Measurements from ENCODE around the gene SDHB.

SDHB gene

DNA sequence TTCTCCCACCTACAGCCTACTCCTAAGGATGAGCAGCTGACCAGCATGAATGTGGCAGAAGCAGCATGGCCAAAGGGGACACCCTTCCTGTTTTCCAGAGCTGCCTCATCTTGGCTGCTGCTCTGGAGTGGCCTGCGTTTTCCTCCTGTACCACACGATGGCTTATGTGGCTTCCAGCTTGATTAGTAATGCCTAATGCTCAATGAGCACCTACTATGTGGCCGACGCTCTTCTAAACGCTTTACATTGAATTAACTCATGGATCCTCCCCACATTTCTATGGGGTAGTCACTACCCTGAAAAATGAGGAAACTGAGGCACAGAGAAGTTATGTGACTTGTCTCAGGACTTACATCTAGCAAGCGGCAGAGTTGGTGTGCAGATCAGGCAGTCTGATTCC is 18.0 kb upstream of the SDHB start:
- no peak for DNase-seq

DNA sequence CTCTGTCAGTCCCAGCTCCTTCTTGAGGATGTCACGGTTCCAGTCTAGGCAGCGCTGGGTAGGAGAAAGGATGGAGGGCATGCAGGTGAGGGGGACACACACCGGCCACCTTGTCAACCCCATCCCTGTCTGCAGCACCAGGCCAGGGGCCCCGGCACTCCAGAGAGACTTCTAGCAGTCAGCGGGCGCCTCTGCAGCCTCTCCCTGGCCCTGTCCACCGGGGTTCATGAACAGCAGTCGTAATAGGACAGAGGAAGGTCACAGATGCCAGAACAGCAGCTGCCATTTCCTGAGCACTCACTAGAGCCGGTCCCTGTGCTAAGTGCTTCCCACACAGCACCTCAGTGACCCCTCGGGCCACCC is 16.3 kb upstream of the SDHB start:
- DNase-seq, result no peak

DNA sequence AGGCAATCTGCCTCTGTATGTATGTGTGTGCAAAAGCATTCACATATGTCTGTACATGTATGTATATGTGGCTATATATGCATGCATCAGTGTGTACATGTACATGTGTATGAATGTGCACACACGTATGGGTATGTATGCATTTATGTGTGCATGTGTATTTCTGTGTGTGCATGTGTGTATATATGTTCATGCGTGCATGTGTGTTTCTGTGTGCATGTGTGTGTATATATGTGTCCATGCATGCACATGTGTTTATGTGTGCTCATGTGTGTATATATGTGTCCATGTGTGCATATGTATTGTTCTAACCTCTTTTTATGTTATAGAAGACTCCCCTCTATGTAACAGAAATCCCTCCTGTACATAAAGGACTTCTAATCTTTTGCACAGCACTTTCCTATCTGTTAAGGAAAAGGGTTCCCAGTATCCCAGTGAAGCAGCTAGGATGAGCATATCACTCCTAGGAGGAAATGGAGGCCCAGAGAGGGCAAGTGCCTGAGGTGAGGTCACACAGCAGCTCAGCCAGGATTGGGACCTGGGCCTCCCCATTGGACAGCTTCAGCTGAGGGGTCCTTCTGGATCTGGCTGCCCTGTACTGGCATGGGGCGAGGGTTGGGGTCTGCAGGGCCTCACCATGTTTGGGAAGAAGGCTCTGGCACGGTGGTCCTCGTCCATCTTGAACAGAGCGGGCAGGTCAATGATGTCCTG is 15.8 kb upstream of the SDHB start:
- no peak for DNase-seq

DNA sequence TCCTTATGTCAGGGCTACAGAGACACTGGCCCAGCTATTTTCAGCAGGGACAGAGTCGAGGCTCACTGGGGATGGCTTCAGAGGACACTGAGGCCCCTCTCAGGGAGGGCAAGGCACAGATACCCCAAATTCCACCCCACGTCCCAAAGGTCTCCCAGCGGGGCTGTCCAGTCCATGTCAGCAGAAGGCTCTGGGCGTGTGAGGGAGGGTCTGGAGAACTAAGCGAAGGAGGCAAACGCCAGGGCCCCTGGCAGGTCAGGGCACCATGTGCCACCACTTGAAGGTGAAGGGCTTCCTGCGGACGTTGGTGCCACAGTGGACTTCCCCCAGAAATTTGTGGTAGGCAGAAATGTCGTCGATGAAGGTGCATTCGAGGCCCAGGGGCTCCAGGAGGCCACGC is 15.0 kb upstream of the SDHB start:
- DNase-seq, result no peak

DNA sequence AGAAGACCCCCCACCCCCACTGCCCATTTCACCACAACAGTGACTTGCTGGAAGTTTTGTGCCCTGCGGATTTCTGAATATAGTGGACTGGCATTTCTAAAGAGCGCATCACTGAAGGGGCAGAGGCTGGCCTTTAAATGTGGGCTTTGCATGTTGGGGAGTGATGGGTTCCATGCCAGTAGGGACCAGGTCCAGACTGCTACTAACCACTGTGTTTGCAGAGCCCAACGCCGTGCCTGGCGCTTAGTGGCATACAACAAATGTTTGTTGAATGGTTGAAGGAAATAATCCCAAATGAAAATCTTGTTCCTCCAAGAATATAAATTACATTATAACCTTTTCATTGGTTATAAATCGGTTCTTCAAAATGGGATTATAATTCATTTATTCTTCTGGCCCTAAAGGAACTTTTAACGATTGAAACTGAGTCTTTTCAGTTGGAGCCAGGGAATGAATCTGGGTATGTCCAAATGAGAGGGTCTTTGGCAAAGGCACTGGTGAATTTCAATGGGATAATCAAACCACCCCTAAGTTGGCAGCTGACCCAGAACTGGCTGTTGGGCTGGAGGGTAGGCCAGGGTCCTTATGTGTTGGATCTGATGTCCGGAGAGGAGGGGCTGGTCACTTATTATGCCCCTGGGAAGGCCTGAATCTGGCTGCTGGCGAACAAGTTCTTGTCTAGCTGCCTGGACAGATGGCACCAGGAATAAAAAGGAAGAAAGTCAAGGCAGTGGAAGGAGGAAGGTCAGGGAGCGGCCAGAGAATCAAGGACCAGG is 13.8 kb upstream of the SDHB start:
- DNase-seq, result no peak

DNA sequence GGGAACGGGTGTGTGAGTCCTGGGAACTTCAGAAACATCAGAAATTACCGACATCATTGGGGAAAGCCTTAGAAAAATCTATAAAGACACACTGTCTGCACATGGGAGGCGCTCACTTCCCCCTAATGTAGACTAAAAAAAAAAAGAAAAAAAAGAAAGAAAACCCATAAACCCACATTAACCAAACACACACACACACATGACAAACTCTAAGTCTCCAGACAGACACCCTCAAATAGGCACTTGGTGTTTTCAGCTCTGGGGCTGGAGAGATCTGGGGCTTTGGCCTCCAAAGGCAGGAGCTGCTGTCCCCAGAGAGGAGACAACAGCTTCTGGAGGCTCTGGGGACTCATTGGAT is 13.2 kb upstream of the SDHB start:
- DNase-seq, result no peak

DNA sequence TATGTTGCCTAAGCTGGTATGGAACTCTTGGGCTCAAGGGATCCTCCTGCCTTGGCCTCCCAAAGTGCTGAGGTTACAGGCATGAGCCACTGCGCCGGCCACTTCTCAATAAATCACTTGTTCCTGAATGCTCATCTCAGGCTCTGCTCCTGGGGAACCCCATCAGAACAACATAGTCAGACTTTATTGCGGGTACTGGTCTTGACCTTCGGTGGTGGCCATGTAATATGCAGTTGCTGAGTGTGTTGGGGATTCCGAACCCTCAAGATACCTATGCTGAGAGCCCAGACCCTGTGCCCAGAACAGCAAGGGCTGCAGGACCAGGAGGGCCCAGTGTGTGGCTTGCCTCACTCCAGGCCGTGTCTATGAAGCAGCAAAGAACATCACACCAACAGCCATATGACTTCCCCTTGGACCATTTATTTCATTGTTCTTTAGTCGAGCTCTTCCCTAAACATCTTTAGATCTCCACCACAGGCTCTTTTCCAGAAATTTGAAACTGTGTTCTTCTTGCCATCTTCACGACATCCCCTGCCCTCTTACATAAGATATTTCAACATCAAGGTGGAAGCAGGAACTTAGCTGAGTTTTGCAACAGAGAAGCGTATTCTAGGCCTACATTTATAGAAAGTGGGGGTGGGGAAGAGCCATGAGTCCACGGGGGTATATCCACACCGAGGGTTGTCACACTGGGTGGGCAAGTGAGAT is 12.7 kb upstream of the SDHB start:
- DNase-seq, result no peak

DNA sequence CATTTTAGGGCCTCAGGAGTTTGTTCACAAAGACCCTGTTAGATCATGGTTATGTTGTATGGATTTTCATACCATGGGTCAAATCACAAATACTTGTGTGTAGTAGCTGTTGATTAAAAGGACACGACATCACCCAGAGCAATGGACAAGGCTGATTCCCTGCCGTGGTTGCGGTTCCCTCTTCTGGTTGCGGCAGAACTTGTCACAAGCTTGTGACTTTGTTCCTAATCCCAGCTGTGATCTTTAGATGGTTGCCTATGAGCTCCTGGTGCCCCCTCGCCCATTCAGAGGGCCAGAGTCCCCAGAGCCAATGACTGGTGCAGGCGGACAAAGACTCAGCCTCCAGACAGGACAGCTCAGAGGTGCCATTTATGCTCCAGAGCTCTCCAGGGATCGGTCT is 11.8 kb upstream of the SDHB start:
- no peak for DNase-seq

DNA sequence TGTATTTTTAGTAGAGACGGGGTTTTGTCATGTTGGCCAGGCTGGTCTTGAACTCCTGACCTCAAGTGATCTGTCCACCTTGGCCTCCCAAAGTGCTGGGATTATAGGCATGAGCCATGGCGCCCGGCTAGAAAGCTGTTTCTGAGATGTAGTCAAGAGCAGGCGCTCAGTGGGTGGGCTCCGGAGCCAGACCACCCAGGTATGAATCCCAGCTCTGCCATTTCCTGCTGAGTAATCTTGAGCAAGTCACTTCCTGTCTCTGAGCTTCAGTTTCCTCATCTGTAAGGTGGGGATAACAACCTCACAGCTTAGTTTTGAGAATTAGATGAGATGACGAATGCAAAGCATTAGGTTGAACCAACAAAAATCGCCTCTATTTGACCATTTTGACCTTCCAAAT is 8.9 kb upstream of the SDHB start:
- peak; percentile 13 for DNase-seq

DNA sequence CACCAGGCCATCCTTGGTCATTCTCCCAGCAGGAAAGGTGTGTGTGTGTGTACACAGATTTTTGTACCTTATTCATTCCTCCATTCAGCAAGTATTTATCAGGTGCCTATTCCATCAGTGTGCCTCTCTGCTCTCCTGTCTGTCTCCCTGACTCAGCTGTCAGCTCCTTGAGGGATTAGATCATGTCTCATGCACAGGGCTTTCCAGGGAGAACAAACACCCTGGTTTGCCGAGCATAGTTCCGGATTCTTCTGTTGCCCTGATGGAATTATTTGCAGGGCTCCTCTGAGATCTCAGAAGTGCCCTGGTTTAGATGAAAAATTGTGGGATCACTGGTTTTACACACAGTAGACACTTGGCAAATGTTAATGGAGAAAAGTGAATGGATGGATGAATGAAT is 8.1 kb upstream of the SDHB start:
- no peak for DNase-seq

DNA sequence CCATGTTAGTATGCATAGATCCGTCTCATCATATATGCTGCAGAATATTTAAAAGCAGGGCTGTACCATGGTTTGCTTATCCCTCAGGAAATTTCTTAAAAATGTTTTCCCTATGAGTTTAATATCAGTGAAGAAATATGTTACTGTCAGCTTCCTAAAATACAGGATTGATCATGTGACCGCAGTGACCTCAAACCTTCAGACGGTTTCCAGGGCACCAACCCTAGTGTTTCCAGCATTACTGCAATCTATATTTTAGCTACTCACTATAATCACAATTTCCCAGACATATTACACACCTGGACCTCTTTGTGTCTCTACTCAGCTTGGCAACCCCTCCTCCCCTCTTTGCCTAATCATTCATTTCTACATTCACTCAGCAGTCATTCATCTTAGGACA is 7.7 kb upstream of the SDHB start:
- DNase-seq, result no peak

DNA sequence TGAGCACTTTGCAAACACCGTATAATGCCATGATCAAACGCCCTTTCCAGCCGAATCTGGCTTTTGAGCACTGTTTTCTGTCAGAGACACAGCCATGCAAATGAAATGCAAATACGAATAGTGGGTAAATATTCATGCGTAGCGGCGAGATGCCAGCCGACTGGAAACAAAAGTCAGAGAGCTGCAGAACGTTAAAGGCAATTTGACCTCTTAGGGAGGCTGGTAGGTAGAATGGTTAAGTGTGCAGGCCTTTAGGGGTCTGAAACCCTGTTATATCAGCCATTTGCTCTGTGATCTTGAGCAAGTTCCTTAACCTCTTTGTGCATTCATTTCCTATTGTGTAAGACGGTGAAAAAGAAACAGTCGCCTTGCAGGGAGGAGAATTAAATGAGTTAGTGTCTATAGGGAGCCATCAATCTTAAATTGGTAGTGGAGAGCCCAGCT is 6.5 kb upstream of the SDHB start:
- DNase-seq, result no peak

DNA sequence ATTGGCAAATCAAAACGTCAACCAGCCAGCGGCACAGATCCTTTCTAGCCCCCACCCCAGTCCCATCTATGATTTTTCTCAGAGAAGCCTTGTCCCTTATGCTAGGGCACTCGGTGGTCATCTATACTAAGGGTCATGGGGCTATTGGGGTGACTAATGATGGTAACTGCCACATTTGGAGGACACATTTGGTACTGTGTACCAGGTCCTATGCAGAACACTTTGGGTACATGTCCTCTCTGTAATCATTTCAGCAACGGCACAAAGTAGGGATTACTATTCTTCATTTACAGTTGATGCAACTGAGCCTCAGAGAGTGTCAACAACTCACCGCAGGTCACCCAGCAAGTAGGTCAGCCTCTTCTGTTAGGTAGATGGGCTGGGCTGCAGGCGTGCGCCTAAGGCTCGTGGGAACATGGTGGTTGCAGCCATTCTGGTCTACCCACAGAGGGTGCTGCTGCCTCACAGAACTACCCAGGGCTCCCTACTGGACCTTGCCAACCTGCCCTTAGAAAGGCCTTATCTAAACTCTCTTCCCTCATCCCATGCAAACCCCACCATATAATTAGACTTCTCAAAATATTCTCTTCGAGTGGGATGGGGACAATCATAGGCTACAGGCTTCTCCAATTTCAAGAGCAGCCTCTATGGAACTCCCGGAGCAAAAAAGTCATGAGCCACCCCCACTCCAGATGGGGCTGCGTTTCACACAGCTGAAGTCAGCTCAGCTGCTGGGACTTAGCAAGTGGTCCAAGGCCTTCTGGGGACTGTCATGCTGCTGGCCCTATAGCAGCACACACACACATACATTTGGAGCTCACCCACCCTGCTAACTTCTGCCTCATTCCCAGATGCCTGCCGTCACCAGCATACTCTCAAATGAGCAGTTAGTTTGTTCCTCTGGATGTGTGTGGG is 5.8 kb upstream of the SDHB start:
- DNase-seq, result peak; percentile 56

DNA sequence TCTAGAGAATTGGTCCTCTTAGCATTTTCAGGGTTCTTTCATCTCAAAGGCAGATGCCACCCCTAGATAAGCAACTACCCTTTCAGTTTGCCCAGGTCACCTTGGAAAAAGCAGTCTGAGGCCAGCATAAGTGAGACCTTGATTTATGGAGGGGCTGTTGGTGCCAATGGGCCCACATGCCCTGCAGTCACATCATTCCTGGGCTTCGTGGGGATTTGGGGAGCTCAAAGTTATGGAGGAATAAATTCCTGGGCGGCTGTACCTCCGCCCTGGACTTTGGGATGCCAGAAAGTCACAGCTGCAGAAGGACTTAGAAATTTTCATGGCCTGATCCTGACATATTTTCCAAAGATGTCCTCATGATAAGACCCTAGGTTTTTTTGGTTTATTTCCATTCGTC is 2.7 kb upstream of the SDHB start:
- no peak for DNase-seq

DNA sequence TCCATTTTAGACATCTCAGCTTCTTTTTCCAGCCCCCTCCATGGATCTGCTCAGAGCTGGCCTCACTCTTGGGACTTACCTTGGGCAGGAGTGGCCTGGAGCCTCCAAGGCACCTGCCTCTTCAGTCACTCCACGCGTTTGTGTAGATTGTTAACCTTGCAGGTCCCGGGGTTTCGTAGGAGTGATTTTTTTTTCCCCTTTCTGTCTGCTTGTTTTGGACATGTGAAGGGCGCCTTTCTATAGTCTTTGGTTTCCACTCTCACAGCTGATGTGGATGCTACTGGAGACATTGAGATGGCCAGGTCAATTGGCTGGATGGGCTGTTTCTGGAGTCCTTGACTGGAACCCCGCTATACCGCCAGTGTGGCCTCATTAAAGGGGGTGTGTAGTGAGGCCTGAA is 2.0 kb upstream of the SDHB start:
- DNase-seq, result no peak

DNA sequence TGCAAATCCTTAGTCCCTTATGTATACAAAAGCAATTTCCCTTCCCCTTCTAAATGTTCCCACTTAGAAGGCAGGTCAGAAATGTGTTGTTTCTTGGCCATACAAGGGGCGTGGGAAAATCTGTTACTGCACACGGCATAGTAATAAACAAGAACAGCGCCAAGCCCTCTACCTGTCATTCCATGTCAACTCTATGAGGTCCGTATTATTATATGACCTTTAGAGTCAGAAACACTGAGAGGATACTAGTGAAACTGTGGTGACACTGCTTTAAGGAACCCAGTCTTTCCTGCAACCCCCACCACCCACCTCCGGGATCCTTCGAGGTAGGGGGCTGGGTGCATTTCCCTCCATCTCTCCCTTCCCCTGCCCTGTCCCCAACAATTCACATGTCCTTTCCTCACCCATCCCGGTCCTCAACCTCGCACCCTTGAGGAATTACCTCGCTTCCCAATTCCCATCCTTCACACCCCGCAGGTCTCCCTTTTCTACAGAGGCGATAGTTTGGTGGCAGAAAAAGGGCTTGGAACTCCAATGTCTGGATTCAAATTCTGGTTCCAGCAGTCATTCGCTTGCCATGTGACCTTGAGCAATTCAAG is 647 bp downstream of the SDHB start:
- peak; percentile 9 for DNase-seq

DNA sequence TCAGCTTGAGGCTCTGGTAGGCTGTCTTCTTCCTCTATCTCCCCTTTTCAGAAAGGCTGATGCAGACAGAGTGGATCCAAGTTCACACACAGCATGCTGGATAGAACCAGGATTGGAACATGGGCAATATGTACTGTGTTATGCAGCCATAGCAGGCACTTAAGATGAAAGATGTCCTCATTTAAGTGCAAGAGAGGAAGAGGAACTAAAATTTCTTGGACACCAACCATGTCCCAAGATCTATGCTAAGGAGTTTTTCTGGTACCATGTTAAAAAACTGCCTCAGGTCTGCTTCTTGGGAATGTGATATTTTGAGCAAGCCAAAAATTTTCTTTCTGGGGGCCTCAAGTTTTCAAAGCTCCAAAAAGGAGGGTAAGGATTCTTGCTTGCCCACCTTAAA is 1.2 kb downstream of the SDHB start:
- no peak for DNase-seq

DNA sequence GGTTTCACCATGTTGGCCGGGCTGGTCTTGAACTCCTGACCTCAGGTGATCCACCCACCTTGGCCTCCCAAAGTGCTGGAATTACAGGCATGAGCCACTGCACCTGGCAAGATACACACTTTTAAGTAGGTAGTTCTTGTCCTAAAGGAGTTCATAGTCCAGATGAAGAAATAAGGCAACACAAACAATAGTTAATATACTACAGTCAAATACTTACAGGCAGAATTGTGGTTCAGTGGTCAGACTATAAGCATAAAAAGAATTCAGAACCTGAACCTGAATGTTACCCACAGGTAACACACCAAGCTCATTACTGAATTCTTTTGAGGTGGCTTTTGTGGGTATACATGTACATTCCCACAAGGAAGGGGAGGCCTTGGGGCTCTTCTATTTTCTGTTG is 1.8 kb downstream of the SDHB start:
- no peak for DNase-seq

DNA sequence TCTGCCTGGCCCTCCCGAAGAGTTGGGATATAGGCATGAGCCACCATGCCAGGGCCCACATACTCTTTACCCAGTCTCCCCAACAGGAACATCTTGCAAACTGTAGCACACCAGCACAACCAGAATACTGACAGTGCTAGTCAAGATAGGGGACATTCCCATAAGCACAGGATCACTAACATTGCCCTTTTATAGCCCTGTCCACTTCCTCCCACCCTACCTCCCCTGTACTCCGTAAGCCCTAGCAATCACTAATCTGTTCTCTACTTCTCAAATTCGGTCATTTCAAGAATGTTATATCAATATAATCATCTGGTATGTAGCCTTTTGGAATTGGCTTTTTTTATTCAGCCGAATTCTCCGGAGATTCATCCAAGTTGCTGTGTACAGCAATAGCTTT is 5.9 kb downstream of the SDHB start:
- no peak for DNase-seq

DNA sequence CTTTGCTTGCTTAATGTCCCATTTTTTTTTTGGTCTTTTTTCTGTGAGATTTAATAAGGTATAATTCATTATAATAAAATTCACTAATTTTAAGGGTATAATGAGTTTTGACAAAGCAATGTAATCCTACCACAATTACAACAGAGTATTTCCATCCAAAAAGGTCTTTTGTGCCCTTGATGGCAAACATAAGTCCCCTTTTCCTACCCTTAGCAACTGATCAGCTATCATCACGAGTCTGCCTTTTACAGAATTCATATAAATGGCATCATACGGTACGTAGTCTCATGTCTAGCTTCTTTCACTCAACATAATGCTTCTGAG is 7.5 kb downstream of the SDHB start:
- DNase-seq, result no peak

DNA sequence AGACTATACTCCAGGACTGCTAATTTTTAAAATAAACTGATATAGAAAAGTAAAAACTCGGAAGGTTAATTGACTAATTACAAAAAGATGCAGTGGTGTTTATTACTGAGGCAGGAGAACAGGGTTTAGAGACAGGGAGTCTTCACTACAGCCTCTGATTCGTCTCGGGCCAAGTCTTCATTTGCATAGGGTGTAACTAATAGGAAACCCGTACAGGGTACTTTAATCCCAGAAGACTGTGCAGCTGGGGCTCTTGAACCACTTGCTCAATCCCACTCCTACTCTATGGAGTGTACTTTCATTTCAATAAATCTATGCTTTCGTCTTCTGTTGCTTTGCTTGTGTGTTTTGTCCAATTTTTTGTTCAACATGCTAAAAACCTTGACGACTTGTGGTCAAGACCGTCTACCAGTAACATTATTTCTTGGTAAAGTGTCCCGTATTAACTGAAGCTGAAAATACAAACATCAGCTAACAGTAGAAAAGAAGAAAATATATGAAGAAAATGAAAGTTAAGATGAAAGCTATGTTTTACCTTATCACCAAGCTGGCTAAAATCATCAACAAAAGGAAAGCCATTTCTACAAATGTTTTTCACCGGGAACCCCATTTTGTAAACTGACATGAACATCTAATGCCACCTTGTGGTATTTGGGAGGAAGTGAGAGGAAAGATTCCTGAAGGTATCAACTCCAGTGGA is 8.0 kb downstream of the SDHB start:
- DNase-seq, result peak; percentile 36

DNA sequence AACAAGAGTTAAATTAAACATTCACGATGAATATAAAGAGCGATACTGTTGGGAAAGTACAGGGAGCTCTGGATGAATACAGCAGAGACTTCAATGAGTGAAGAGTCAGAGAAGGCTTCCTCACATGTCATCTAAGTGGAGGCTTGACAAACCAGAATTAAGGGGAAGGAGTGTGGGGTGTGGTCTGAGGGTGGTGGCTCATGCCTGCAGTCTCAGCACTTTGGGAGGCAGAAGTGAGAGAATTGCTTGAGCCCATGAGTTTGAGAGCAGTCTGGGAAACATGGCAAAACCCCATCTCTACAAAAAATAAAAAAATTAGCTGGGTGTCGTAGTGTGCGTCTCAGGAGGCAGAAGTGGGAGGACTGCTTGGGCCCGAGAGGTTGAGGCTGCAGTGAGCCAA is 8.7 kb downstream of the SDHB start:
- peak; percentile 10 for DNase-seq
